DND-41 (cell line): ENCODE data around the gene SRPRB.

Experiments used
- CTCF ChIP-seq: IDR thresholded peaks from 2 replicates; pipeline ENCODE4 v1.5.1; 2012; ENCODE audit warnings: borderline replicate concordance, low read length, moderate library complexity, mild to moderate bottlenecking; ENCODE audit not compliant: poor library complexity, severe bottlenecking; ENCODE audit errors: extremely low read depth
- EZH2 ChIP-seq: IDR thresholded peaks from 3 replicates; pipeline ENCODE4 v1.6.1; 2012; ENCODE audit warnings: borderline replicate concordance, low read depth, mild to moderate bottlenecking, moderate library complexity, low read length, inconsistent platforms; ENCODE audit not compliant: severe bottlenecking

- TF ChIP-seq EZH2 (no peak), CTCF (no peak)
Observed at GRCh38 chr3:133853063-133853924, 47.7 kb downstream of the SRPRB start.
